HG03469 (cell line): Measurements from ENCODE around the gene PCDHB10.
"Not testable (repeated sequence)": the region's sequence is repeated elsewhere in the genome, so short reads cannot be mapped to it uniquely, and the experiment has no call there.

ENCODE experiments used
- ATAC-seq: cut with Tn5 transposase; IDR thresholded peaks from one replicate; pipeline ENCODE4 v1.9.1; 2021; ENCODE audit warnings: mild to moderate bottlenecking, moderate library complexity, moderate number of reproducible peaks; ENCODE audit not compliant: unreplicated experiment

The PCDHB10 gene

DNA sequence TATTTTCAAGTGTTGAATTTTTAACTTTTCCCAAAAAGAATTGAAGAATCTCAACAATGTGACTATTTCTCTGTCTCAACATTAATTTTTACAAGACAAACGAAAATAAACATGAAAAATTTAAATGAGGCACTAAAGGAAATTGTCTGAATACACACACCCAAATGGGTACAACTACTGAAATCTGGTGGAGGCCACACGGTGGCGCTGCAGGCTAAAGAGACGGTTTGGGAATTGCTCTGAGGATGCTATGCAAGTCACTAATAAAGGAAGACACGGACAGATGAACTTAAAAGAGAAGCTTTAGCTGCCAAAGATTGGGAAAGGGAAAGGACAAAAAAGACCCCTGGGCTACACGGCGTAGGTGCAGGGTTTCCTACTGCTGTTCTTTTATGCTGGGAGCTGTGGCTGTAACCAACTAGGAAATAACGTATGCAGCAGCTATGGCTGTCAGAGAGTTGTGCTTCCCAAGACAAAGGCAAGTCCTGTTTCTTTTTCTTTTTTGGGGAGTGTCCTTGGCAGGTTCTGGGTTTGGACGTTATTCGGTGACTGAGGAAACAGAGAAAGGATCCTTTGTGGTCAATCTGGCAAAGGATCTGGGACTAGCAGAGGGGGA lies at the start of gene PCDHB10:
Gene PCDHB10 (plus strand): TSS at position 244 of the 616 bp plus-strand sequence. CDS start 200 bp downstream, at position 444.
- ATAC-seq = no peak

DNA sequence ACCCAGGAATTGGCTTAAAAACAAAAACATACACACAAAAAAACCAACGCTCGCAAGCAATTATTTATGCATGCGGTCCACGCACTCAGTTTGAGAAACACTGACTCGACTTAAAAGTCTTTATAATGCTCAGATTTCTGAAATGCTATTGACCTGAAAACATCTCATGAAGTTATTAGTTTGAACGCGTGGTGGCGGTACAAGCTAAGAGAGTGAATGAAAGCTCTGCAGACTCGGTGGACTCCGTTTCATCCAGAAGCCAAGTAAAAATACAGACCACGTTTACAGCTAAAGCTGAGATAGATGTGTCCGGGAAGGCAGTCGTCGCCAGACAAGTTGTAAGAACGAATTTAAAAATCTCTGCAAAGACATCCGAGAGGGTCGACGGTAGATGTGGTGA lies 42.3 kb upstream of the PCDHB10 start, which contains the start of gene PCDHB6:
Gene PCDHB6 (plus strand): TSS at position 246 of the 400 bp plus-strand sequence. CDS start 201 bp downstream, outside the sequence.
- ATAC-seq = no peak

DNA sequence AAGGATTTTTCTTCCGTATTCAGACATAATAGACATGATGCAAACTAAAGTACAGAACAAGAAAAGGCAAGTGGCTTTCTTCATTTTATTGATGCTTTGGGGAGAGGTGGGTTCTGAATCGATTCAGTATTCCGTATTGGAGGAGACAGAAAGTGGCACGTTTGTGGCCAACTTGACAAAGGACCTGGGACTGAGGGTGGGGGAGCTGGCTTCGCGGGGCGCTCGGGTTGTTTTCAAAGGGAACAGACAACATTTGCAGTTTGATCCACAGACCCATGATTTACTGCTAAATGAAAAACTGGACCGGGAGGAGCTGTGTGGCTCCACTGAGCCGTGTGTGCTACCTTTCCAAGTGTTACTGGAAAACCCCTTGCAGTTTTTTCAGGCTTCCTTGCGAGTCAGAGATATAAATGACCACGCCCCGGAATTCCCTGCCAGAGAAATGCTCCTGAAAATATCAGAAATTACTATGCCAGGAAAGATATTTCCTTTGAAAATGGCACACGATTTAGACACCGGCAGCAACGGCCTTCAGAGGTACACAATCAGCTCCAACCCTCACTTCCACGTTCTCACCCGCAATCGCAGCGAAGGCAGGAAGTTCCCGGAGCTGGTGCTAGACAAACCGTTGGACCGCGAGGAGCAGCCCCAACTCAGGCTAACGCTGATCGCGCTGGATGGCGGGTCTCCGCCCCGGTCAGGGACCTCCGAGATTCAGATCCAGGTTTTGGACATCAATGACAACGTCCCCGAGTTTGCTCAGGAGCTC lies 41.7 kb upstream of the PCDHB10 start:
- no peak for ATAC-seq

DNA sequence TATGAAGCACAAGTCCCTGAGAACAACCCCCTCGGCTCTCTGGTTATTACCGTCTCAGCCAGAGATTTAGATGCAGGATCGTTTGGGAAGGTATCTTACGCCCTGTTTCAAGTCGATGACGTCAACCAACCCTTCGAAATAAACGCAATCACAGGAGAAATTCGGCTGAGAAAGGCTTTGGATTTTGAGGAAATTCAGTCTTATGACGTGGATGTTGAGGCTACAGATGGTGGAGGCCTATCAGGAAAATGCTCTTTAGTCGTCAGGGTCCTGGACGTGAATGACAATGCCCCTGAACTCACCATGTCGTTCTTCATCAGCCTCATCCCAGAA lies 41.2 kb upstream of the PCDHB10 start:
- ATAC-seq = no peak

DNA sequence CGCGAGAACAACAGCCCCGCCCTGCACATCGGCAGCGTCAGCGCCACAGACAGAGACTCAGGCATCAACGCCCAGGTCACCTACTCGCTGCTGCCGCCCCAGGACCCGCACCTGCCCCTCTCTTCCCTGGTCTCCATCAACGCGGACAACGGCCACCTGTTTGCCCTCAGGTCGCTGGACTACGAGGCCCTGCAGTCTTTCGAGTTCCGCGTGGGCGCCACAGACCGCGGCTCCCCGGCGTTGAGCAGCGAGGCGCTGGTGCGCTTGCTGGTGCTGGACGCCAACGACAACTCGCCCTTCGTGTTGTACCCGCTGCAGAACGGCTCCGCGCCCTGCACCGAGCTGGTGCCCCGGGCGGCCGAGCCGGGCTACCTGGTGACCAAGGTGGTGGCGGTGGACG lies 40.5 kb upstream of the PCDHB10 start:
- ATAC-seq = not testable (repeated sequence)

DNA sequence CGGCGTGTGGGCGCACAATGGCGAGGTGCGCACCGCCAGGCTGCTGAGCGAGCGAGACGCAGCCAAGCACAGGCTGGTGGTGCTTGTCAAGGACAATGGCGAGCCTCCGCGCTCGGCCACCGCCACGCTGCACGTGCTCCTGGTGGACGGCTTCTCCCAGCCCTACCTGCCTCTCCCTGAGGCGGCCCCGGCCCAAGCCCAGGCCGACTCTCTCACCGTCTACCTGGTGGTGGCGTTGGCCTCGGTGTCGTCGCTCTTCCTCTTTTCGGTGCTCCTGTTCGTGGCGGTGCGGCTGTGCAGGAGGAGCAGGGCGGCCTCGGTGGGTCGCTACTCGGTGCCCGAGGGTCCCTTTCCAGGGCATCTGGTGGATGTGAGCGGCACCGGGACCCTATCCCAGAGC lies 40.1 kb upstream of the PCDHB10 start:
- ATAC-seq = not testable (repeated sequence)

DNA sequence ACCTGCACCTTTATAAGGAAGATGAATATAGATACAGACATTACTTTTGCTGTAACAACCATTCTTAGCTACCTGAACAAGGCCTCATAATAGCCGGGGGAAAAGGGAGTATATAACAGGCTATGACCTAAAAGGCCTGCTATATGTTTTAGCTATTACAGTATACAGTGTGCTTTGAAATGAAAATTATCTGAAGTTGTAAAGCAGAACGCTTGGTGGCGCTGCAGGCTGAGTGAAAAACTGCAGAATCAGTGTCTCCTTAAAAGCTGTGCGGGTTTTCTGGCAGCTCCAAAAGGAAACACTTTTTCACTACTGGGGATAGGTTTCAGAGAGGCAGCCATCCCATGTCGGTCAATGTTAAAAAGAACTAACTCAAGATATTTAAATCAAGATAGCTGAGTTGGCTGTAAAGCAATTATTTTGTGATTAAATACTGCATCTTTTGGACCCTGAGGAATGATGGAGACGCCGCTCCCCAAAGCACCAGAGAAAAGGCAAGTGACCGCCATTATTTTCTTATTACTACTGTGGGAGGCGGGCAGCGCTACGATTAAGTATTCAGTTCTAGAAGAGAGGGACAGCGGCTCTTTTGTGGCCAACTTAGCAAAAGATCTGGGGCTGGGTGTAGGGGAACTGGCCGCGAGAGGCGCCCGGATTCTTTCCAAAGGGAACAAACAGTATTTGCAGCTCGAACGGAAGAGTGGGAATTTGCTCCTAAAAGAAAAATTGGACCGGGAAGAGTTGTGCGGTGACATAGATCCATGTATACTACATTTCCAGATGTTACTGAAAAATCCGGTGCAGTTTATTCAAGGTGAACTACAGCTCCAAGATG lies 36.4 kb upstream of the PCDHB10 start:
- ATAC-seq = no peak

DNA sequence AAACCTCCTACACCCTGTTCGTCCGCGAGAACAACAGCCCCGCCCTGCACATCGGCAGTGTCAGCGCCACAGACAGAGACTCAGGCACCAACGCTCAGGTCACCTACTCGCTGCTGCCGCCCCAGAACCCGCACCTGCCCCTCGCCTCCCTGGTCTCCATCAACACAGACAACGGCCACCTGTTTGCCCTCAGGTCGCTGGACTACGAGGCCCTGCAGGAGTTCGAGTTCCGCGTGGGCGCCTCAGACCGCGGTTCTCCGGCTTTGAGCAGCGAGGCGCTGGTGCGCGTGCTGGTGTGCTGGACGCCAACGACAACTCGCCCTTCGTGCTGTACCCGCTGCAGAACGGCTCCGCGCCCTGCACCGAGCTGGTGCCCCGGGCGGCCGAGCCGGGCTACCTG lies 34.8 kb upstream of the PCDHB10 start:
- not testable (repeated sequence) for ATAC-seq

DNA sequence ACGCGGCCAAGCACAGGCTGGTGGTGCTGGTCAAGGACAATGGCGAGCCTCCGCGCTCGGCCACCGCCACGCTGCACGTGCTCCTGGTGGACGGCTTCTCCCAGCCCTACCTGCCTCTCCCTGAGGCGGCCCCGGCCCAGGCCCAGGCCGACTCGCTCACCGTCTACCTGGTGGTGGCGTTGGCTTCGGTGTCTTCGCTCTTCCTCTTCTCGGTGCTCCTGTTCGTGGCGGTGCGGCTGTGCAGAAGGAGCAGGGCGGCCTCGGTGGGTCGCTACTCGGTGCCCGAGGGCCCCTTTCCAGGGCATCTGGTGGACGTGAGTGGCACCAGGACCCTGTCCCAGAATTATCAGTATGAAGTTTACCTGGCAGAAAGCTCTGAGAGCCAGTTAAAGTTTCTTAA lies 34.3 kb upstream of the PCDHB10 start:
- not testable (repeated sequence) for ATAC-seq

DNA sequence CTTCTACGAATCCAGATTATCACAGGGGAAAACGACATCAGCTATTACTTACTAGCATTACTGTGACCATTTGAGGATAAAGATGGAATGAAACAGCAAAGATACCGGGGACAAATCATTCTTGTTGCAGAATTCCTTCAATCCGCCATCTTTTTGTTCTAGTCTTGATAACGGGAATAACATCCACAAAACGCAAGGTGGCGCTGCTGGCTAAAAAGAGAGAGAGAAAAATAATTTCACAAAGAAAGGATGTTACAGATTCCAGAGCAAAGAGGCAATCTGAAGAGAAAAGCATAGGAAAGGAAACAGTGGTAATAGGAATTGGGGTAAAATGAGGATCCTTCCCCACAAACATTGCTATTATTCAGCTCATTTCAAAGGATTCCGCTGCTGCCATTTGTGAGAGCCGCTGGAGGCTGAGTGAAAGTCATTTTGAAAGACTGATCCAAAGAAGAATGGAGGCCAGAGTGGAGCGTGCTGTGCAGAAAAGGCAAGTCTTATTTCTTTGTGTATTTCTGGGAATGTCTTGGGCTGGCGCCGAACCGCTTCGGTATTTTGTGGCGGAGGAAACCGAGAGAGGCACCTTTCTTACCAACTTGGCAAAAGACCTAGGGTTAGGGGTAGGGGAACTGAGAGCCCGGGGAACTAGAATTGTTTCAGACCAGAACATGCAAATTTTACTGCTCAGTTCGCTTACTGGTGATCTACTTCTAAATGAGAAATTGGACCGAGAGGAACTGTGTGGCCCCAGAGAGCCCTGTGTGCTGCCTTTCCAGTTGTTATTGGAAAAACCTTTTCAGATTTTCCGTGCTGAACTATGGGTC lies 19.6 kb upstream of the PCDHB10 start, which contains the start of gene PCDHB7:
Gene PCDHB7 (plus strand): TSS at position 264 of the 824 bp plus-strand sequence. CDS start 192 bp downstream, at position 456.
- ATAC-seq = no peak

DNA sequence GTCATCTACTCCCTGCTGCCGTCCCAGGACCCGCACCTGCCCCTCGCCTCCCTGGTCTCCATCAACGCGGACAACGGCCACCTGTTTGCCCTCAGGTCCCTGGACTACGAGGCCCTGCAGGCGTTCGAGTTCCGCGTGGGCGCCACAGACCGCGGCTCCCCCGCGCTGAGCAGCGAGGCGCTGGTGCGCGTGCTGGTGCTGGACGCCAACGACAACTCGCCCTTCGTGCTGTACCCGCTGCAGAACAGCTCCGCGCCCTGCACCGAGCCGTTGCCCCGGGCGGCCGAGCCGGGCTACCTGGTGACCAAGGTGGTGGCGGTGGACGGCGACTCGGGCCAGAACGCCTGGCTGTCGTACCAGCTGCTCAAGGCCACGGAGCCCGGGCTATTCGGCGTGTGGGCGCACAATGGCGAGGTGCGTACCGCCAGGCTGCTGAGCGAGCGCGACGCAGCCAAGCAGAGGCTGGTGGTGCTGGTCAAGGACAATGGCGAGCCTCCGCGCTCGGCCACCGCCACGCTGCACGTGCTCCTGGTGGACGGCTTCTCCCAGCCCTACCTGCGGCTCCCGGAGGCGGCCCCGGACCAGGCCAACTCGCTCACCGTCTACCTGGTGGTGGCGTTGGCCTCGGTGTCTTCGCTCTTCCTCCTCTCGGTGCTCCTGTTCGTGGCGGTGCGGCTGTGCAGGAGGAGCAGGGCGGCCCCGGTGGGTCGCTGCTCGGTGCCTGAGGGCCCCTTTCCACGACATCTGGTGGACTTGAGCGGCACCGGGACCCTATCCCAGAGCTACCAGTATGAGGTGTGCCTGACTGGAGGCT lies 17.7 kb upstream of the PCDHB10 start:
- not testable (repeated sequence) for ATAC-seq

DNA sequence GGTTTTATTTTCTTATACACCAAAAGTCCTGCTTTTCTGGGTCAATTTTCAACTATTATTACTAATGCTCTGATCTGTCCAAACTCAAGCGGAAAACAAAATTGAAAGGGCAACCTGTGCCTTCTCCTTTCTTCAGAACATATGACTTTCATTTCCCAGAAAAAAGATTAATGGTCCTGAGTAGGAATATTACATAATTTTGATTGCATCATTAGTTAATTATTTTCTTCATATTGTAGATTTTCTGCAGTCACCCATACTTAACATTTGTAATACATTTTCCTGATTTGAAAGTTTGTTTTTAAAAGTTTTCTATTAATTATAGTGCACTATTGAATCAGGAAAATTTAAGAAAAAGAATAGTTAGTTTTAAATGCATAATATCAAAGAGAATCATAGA lies 16.2 kb upstream of the PCDHB10 start:
- ATAC-seq = no peak

DNA sequence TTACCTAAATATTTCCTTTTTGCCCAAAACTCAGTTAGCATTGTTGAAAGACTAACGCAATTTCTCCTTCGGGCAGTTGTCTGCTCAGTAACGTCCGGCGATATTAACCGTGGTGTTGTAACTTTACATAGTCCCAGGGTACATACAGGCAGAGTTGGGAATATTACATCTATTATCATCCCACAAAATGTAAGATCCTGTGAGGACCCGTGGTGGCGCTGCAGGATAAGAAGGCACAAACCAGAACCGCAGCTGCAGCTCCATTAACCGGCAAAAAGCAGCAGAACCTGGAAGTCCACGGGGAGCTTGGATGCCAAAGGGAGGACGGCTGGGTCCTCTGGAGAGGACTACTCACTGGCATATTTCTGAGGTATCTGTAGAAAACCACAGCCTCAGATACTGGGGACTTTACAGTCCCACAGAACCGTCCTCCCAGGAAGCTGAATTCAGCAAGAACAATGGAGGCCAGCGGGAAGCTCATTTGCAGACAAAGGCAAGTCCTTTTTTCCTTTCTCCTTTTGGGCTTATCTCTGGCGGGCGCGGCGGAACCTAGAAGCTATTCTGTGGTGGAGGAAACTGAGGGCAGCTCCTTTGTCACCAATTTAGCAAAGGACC lies 14.5 kb upstream of the PCDHB10 start, which contains the start of gene PCDHB8:
Gene PCDHB8 (plus strand): TSS at position 214 of the 615 bp plus-strand sequence. CDS start 245 bp downstream, at position 459.
- not testable (repeated sequence) for ATAC-seq

DNA sequence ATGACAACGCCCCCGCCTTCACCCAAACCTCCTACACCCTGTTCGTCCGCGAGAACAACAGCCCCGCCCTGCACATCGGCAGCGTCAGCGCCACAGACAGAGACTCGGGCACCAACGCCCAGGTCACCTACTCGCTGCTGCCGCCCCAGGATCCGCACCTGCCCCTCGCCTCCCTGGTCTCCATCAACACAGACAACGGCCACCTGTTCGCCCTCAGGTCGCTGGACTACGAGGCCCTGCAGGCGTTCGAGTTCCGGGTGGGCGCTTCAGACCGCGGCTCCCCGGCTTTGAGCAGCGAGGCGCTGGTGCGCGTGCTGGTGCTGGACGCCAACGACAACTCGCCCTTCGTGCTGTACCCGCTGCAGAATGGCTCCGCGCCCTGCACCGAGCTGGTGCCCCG lies 12.8 kb upstream of the PCDHB10 start:
- not testable (repeated sequence) for ATAC-seq

DNA sequence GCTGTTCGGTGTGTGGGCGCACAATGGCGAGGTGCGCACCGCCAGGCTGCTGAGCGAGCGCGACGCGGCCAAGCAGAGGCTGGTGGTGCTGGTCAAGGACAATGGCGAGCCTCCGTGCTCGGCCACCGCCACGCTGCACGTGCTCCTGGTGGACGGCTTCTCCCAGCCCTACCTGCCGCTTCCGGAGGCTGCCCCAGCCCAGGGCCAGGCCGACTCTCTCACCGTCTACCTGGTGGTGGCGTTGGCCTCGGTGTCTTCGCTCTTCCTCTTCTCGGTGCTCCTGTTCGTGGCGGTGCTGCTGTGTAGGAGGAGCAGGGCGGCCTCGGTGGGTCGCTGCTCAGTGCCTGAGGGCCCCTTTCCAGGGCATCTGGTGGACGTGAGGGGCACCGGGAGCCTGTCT lies 12.3 kb upstream of the PCDHB10 start:
- not testable (repeated sequence) for ATAC-seq

DNA sequence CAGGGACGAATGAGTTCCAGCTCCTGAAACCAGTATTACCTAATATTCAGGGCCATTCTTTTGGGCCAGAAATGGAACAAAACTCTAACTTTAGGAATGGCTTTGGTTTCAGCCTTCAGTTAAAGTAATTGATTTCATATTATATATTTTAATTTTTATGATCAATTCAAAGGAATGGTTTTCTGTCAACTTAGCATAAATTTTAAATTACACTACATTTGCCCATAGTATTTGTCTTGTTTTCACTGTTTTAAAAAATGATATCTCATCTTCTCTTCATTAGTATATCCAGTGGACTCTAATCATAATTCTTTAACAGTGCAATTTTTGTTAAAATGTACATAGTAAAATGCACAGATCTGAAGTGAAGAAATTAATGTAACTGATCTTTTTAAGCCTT lies 11.8 kb upstream of the PCDHB10 start:
- ATAC-seq = no peak

DNA sequence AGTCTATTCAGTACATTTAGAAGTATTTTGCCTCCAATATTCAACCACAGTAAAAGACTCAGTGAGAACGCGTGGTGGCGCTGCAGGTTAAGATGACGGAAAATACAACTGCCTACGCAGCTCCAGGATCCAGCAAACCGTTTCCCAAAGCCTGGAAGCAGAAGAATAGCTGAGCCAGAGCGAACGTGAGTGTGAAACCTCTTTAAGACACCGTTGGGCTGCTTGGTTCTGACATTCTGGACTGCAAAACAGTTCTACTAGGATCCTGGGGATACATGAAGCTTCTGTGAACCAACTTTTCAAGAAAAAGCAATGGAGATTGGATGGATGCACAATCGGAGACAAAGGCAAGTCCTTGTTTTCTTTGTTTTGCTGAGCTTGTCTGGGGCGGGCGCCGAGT lies 9.9 kb upstream of the PCDHB10 start, which contains the start of gene PCDHB16:
Gene PCDHB16 (plus strand): TSS at position 140 of the 400 bp plus-strand sequence. CDS start 173 bp downstream, at position 313.
- ATAC-seq = no peak

DNA sequence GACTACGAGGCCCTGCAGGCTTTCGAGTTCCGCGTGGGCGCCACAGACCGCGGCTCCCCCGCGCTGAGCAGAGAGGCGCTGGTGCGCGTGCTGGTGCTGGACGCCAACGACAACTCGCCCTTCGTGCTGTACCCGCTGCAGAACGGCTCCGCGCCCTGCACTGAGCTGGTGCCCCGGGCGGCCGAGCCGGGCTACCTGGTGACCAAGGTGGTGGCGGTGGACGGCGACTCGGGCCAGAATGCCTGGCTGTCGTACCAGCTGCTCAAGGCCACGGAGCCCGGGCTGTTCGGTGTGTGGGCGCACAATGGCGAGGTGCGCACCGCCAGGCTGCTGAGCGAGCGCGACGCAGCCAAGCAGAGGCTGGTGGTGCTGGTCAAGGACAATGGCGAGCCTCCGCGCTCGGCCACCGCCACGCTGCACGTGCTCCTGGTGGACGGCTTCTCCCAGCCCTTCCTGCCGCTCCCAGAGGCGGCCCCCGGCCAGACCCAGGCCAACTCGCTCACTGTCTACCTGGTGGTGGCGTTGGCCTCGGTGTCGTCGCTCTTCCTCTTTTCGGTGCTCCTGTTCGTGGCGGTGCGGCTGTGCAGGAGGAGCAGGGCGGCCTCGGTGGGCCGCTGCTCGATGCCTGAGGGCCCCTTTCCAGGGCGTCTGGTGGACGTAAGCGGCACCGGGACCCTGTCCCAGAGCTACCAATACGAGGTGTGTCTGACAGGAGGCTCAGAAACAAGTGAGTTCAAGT lies 7.9 kb upstream of the PCDHB10 start:
- not testable (repeated sequence) for ATAC-seq
